IPS DF 6.9 (cell line): ENCODE measurements around the gene EFCAB8.

ENCODE experiments used
- DNase-seq: peaks from one replicate; pipeline ENCODE4 v3.0.0-alpha.2; 2013; ENCODE audit warnings: low read depth, low spot score
- H3K27ac ChIP-seq: one replicate; pipeline ENCODE4 v1.5.1; 2013; ENCODE audit warnings: low read length, control low read depth
- H3K27me3 ChIP-seq: 2 replicates; pipeline ENCODE4 v1.6.1; 2013; ENCODE audit warnings: mild to moderate bottlenecking, low read length; ENCODE audit not compliant: control insufficient read depth, insufficient read depth
- H3K36me3 ChIP-seq: 2 replicates; pipeline ENCODE4 v1.6.1; 2013; ENCODE audit warnings: low read length; ENCODE audit not compliant: control insufficient read depth, insufficient read depth
- H3K4me1 ChIP-seq: 2 replicates; pipeline ENCODE4 v1.6.1; 2013; ENCODE audit warnings: low read length; ENCODE audit not compliant: control insufficient read depth, insufficient read depth
- H3K4me3 ChIP-seq: 2 replicates; pipeline ENCODE4 v1.5.1; 2013; ENCODE audit warnings: mild to moderate bottlenecking, low read length
- H3K9me3 ChIP-seq: 2 replicates; pipeline ENCODE4 v1.6.1; 2013; ENCODE audit warnings: low read length, inconsistent platforms; ENCODE audit not compliant: control insufficient read depth, insufficient read depth
- WGBS: extraction: QIAGEN DNeasy Blood & Tissue Kit; methylation state at CpG from one replicate; pipeline ENCODE4 v1.1.7; 2013; ENCODE audit warnings: mixed read lengths, missing lambda C conversion rate; ENCODE audit not compliant: insufficient read length, insufficient coverage; 5-methylcytosine and 5-hydroxymethylcytosine counted together

EFCAB8 gene

DNA sequence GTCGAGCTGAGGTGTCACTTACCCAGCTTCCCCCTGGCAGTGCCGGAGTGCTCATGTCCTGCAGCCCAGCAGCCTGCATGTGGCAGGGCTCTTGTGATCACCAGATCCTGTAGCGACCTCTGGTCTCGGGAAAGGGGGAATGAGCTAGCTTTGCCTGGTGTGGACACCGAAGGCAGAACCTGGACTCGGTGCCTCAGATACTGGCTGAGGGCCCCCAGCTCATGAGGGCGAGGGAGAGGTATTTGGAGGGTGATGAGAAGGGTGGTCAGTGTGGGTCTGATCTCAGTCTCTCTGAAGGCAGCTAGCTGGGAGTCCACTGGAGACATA lies 119.2 kb downstream of the EFCAB8 start:
- Histone ChIP-seq H3K27me3 (no peaks in the 10 kb centered on the region), H3K9me3 (no peaks in the 10 kb centered on the region), H3K27ac (no peak overlapping the region), H3K4me3 (no peak overlapping the region), H3K4me1 (peaks cover 3% of the 10 kb centered on the region; the same call in 1 of the 2 replicates), H3K36me3 (no peaks in the 10 kb centered on the region)
- no peak for DNase-seq
- WGBS, result no CpG with 5 or more reads among the region's 7 CpGs

DNA sequence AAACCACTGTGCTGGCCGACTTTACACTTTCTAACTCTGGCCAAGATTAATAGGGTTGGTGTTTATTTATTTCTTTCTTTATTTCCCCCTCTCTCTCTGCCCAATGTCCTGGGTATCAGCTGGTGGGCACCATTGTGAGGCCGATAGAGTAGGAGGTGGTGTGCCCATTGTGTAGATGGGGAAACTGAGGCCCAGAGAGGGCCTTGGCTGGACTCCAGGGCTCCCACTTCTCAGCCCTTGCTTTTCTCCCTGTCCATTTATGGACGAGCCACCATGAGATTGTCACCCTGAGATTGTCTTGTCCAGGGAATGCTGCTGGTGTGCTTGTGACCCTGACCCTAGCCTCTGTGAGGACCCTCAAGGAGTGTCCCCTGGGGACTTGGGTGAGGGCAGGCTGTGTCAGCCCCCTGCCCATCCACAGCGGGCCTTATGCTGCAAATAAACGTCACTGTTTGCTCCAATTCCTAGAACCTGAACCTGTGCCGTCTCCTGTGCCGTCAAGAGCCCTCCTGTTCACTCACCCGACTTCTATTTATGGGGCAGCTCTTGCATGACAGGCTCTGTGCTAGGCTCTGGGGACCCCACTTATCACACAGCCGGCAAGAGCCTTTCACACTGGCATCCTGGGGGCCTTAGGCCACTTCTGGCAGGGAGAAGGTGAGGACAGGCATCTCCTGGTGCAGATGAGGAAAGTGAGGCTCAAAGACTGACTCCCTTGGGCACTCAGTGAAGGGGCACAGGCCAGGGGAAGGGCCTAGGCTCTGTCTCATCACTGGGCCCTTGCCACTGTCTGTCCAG lies 120.7 kb downstream of the EFCAB8 start:
- no peaks in the 10 kb centered on the region for H3K4me1 ChIP-seq
- no peaks in the 10 kb centered on the region for H3K9me3 ChIP-seq
- WGBS, result no CpG with 5 or more reads among the region's 9 CpGs
- no peaks in the 10 kb centered on the region for H3K27me3 ChIP-seq
- H3K4me3 ChIP-seq, result no peak overlapping the region
- no peak overlapping the region for H3K27ac ChIP-seq
- no peaks in the 10 kb centered on the region for H3K36me3 ChIP-seq
- no peak for DNase-seq

DNA sequence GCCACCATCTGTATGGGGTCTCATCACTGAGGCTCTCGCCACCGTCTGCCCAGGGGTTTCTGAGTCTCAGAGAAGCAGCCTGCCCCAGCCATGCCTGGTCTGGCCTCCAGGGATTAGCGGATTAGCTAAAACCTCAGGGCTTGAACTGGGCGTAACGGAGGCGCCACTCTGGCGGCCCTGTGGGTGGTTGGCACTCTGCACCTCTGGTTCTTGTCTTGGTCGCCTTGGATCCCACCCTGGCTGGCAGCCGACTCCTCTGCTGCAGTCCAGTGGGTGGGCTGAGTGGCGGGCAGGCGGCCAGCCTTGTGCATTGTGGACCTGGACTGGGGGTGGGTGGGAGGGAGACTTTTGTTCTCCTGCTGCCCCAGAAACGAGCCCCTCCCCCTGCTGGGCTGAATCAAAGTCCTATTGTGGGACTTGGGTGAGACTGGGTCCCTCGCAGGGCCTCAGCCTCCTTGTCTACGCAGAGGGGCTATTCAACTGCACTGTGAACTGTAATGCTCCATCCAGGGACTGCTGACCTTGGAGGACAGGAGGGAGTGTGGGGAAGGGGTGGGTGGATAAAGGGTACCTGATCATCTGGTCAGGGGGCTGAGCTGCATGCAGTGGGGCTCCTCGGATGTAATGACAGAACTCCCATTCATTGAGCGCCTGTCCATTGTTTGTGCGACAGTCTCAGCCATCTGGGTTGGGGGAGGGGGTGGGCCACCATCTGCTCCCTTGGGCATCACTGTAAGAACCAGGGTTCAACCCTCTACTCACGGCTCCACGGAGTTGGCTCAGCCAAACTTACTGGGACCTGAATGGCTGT lies 121.6 kb downstream of the EFCAB8 start:
- WGBS, result no CpG with 5 or more reads among the region's 19 CpGs
- Histone ChIP-seq H3K27me3 (no peaks in the 10 kb centered on the region), H3K4me3 (no peak overlapping the region), H3K27ac (no peak overlapping the region), H3K36me3 (no peaks in the 10 kb centered on the region), H3K9me3 (no peaks in the 10 kb centered on the region), H3K4me1 (no peaks in the 10 kb centered on the region)
- DNase-seq, result no peak

DNA sequence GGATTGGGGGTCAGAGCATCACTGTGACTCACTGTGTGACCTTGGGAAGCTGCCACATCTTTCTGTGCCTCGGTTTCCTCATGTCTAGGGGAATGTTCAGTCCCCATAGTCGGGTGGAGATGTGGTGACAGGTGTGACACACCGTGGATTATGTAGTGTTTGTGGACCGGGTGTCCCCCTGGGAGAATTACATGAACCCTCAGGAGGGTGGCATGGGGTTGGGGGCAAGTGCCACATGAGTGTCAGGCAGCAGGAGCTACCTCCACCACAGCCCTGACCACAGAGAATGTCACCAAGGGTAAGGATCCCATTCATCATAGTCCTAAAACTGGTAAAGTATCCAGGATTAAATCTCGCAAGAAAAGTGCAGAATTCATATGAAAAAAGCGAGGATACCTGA lies 122.3 kb downstream of the EFCAB8 start:
- WGBS, result no CpG with 5 or more reads among the region's 6 CpGs
- H3K4me1 ChIP-seq, result no peaks in the 10 kb centered on the region
- DNase-seq, result no peak
- H3K36me3 ChIP-seq, result no peaks in the 10 kb centered on the region
- H3K27ac ChIP-seq, result no peak overlapping the region
- H3K4me3 ChIP-seq, result no peak overlapping the region
- no peaks in the 10 kb centered on the region for H3K27me3 ChIP-seq
- no peaks in the 10 kb centered on the region for H3K9me3 ChIP-seq

DNA sequence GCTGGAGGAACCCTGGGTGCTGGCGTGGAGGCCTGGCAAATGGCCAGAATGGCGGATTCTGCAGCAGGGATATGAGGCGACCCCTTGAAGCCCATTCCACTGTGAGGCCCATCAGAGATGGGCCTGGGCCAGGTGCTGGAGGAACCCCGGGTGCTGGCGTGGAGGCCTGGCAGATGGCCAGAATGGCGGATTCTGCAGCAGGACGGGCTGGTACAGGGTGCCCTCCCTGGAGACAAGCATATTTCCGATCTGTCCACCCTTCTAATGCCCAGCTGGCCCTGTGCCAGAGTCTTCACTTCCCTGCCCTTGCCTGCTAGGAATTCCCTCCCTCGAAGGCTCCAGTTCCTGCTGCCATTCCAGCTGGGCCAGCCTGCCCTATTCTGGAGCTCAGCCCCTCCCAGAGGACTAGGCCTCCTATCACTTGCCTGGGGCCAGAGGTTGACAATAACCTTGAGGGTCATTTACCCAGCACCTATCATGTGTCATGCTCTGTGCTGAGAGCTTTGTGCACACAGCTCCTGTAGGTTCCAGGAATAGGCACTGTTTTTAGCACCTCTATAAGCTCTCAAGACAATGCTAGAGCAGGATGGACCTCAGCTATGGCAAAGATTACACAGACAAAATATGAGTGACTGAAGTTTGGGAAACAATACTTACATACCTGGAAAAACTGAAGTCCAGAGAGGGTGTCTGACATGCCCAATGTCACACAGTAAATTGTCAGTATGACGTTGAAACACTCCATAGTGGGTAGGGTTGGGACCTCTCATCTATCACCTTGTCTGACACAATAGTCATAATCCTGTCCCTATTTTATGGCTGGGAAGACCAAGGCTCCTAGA lies 124.1 kb downstream of the EFCAB8 start:
- Histone ChIP-seq H3K4me3 (no peak overlapping the region), H3K27me3 (no peaks in the 10 kb centered on the region), H3K9me3 (no peaks in the 10 kb centered on the region), H3K36me3 (no peaks in the 10 kb centered on the region), H3K4me1 (no peaks in the 10 kb centered on the region), H3K27ac (no peak overlapping the region)
- no CpG with 5 or more reads among the region's 10 CpGs for WGBS
- no peak for DNase-seq

DNA sequence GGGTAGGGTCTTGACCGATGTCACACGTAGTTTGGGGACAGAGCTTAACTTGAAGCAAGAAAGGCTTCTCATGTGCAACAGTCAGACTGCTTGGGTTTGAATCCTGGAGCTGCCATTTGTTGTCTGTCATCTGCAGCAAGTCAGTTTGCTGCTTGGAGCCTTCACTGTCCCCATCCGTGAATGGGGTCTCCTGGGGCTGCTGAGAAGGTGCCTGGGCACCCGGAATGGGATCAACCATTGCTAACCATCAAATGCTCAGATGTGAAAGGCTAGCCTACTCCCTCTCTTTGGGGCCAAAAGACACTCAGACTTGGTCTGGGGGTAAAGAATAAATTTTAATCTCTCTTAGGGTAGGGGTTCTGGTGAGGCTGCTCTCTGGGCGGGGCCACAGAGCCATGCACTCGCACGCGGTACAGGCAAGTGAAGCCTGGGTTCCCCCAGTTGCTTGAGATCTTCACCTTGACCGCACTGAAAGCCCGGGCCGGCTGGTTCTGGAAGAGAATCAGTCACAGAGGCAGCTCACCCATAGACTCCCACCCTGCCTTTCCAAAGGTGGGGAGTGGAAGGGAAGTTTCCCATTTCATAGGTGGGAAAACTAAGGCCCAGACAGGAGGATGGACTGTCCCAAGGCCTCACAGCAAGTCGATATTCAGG lies 124.9 kb downstream of the EFCAB8 start:
- H3K27ac ChIP-seq, result no peak overlapping the region
- DNase-seq, result no peak
- no peaks in the 10 kb centered on the region for H3K4me1 ChIP-seq
- H3K4me3 ChIP-seq, result no peak overlapping the region
- no peaks in the 10 kb centered on the region for H3K9me3 ChIP-seq
- no peaks in the 10 kb centered on the region for H3K27me3 ChIP-seq
- no CpG with 5 or more reads among the region's 12 CpGs for WGBS
- H3K36me3 ChIP-seq, result no peaks in the 10 kb centered on the region

DNA sequence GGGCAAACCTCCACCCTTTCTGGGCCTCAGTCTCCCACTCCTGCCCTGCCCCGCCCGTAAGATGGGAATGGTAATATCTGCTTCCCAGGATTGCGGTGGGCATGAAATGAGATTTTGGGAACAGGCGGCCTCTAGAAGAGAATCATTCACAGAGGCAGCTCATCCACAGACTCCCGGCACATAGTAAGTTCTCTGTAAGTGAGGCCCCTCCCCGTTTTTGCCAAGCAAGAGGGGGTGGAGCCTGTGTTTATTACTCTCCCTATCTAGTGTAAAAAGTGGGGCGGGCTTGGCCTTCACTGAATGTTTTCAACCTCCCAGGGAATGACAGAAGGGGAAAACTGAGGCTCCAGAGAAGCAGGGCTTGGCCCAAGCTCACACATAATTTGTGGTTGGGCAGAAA lies 125.5 kb downstream of the EFCAB8 start:
- Histone ChIP-seq H3K9me3 (no peaks in the 10 kb centered on the region), H3K27me3 (no peaks in the 10 kb centered on the region), H3K4me3 (no peak overlapping the region), H3K4me1 (no peaks in the 10 kb centered on the region), H3K36me3 (no peaks in the 10 kb centered on the region), H3K27ac (no peak overlapping the region)
- DNase-seq, result no peak
- no CpG with 5 or more reads among the region's 7 CpGs for WGBS

DNA sequence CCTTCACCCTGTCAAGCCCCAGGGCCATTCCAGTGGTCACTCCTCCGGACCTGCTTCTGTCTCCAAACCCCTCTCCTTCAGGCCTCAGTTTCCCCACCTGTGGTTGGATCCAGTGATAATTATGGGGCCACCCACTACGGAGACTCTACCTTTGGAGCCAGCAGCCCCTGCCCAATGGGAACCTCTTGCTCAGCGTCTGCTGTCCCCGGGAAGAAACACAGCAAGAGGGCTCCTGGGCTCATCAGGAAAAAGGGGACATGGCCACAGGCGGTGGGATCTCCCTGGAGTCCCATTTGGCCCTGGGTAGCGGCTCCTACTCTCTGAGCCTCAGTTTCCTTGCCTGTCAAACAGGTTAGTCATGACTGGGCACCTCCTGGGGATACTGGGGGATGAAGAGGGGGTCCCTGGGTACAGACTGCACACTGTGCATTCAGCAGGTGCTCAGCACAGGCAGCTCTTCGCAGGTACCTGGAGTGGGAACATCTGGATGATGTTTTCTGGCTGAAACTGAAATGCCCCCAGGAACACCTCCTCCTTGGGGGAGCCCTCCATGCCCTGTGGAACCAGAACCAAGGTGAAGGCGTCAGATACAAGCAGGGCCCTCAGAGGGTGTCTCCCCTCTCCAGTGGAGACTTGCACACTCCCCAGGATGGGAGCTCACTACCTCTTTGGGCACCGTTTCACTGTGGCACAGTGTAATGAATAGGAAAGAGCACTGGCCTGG lies 126.1 kb downstream of the EFCAB8 start:
- Histone ChIP-seq H3K4me1 (no peaks in the 10 kb centered on the region), H3K9me3 (no peaks in the 10 kb centered on the region), H3K4me3 (no peak overlapping the region), H3K27ac (no peak overlapping the region), H3K36me3 (no peaks in the 10 kb centered on the region), H3K27me3 (no peaks in the 10 kb centered on the region)
- no CpG with 5 or more reads among the region's 9 CpGs for WGBS
- DNase-seq, result no peak

DNA sequence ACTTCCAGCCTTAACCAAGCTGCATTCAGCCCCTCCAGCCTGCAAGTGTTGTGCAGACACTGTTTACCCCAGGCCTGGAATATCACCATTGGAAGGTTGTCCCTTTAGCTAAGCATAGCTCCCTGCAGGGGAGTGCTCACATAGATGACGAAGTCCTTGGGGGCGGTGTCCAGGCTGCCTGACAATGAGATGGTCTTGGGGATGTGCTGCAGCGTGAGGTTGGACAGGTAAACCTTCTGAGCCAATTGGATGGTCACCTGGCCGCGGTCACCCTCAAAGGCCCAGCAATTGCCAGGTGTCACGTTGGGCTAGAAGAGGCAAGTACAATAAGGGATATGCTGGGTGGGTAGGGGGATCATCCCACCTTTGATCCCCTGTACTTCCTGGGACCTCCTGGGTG lies 126.9 kb downstream of the EFCAB8 start:
- Histone ChIP-seq H3K4me3 (no peak overlapping the region), H3K27ac (no peak overlapping the region), H3K9me3 (no peaks in the 10 kb centered on the region), H3K4me1 (no peaks in the 10 kb centered on the region), H3K27me3 (no peaks in the 10 kb centered on the region), H3K36me3 (no peaks in the 10 kb centered on the region)
- DNase-seq, result no peak
- WGBS, result no CpG with 5 or more reads among the region's 6 CpGs
